ENCODE results near the gene MAPK8IP2. TPM values are rescaled to one million over a fixed set of nuclear protein-coding genes. Genes with fewer than 3 reads are reported as not detected.

Gene MAPK8IP2
- total and polyA plus RNA-seq, 12 donors: 3.9 to 30.1 (median 16.7) TPM

DNA sequence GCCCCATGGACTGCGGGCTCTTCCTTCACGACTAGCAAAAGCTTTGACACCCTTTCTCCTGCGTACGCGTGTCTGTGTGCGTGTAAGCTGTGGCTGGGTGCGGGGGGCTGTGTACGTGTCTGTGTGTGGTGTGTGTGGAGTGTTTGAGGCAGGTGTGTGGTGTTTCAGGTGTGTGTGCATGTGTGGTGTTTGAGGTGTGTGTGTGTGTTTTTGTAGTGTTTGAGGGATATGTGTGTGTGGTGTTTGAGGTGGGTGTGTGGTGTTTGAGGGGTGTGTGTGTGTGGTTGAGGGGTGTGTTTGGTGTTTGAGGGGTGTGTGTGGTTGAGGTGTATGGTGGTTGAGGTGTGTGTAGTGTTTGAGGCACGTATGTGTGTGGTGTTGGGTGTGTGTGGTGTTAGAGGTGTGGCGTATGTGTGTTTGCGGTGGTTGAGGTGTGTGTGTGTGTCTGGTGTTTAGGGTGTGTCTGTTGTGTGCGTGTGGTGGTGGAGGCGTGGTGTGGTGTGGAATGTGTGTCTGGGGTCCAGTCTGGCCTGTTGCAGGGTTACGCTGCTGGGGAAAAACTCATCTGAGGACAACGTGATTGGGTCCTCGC is 28.0 kb downstream of the MAPK8IP2 start:
- Histone ChIP-seq H3K4me1 (replicated peaks in 1 of 2) (peaks cover 9 to 14% of the 10 kb centered on the region in 2 donors), H3K9me3 (replicated peaks in 1 of 3) (no peaks in the 10 kb centered on the region), H3K27me3 (no peaks in the 10 kb centered on the region), H3K27ac (peak overlapping the region in 3 of 5 donors; percentile 51 to 80 (median 69)), H3K4me3 (peak overlapping the region; percentile 41 to 96 (median 57)), H3K36me3 (replicated peaks in 1 of 2) (no peaks in the 10 kb centered on the region)
- WGBS, 4 donors: 33 to 35% (median 33%) methylated on average over 14 to 16 of the region's 16 CpGs
- no peak for DNase-seq
- intact Hi-C loops (cut with DNase I): no loop called here
- TF ChIP-seq, protein P1, sequence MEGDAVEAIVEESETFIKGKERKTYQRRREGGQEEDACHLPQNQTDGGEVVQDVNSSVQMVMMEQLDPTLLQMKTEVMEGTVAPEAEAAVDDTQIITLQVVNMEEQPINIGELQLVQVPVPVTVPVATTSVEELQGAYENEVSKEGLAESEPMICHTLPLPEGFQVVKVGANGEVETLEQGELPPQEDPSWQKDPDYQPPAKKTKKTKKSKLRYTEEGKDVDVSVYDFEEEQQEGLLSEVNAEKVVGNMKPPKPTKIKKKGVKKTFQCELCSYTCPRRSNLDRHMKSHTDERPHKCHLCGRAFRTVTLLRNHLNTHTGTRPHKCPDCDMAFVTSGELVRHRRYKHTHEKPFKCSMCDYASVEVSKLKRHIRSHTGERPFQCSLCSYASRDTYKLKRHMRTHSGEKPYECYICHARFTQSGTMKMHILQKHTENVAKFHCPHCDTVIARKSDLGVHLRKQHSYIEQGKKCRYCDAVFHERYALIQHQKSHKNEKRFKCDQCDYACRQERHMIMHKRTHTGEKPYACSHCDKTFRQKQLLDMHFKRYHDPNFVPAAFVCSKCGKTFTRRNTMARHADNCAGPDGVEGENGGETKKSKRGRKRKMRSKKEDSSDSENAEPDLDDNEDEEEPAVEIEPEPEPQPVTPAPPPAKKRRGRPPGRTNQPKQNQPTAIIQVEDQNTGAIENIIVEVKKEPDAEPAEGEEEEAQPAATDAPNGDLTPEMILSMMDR (IDR thresholded peaks at IDR 0.05): no peak
- TF ChIP-seq POLR2A (IDR thresholded peaks at IDR 0.05): no peak

DNA sequence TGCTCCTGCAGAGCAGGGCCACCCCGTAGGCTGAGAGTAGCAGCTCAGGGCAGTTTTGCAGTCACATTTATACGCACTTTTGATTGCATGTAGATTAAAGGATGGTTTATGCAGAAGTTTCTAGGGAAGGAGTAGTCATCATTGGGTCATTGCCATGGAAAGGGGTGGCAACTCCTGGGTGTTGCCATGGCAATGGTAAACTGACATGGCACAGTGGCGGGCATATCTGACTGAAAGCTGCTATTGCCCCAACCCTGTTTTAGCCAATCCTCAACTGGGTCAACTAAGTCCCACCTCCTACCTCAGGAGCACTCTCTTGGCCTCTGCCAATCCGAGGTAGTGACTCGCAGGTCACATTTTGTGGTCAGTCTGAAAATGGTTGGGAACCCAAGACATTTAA is 29.8 kb downstream of the MAPK8IP2 start:
- intact Hi-C loops (cut with DNase I): no loop called here
- Histone ChIP-seq H3K4me1 (replicated peaks in 1 of 2) (peaks cover 9 to 14% of the 10 kb centered on the region in 2 donors), H3K27me3 (no peaks in the 10 kb centered on the region), H3K4me3 (no peak overlapping the region), H3K36me3 (replicated peaks in 1 of 2) (no peaks in the 10 kb centered on the region), H3K27ac (no peak overlapping the region), H3K9me3 (replicated peaks in 1 of 3) (no peaks in the 10 kb centered on the region)
- DNase-seq: no peak
- TF ChIP-seq, protein P1 (IDR thresholded peaks at IDR 0.05): no peak
- TF ChIP-seq POLR2A (IDR thresholded peaks at IDR 0.05): no peak
- WGBS, 4 donors: 75 to 90% (median 85%) methylated on average over 5 of the region's 5 CpGs

DNA sequence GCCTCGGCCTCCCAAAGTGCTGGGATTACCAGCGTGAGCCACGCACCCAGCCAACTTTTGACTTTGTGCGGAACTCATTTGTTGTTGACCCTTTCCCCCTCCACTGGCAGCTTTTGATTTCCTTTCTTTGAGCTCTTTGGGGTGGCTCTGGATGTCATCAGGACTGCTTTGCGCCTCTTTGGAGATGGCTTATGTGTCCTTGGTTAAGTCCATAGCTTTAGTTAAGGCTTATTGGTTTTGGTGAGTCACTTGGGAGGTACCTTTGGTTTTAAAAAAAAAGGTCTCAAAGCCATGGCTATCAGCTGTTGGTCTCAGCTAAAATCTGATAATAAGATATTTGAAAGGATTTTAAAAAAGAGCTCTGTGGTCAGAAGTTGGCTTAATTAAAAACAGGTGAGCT is 32.5 kb downstream of the MAPK8IP2 start:
- no peak for DNase-seq
- no peak overlapping the region for H3K4me3 ChIP-seq
- H3K4me1 ChIP-seq (replicated peaks in 1 of 2): peaks cover 4 to 9% of the 10 kb centered on the region in 2 donors
- WGBS, 4 donors: 79 to 96% (median 83%) methylated on average over 5 of the region's 5 CpGs
- TF ChIP-seq, protein P1 (IDR thresholded peaks at IDR 0.05): no peak
- no peaks in the 10 kb centered on the region for H3K27me3 ChIP-seq
- H3K27ac ChIP-seq: no peak overlapping the region
- intact Hi-C loops (cut with DNase I): no loop called here
- no peaks in the 10 kb centered on the region for H3K36me3 ChIP-seq (replicated peaks in 1 of 2)
- no peaks in the 10 kb centered on the region for H3K9me3 ChIP-seq (replicated peaks in 1 of 3)

DNA sequence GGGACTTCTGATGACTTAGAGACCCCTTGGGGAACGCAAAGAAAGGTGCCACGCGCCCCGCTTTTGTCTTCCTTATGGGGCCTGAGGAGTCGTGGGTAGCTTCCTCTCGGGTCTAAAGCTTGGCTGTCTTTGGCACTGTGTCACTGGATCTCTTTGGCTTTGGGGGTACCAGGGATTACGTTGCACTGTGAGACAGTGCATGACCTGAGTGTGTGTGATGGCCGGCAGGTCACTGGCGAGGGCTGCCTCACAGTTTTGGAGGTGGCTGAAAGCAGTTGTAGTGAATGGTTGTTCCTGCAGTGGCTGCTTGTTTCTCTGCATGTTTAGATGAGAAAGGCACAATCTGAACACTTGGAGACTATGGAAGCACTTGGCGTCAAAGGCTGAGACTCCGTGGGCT is 33.2 kb downstream of the MAPK8IP2 start:
- Histone ChIP-seq H3K9me3 (replicated peaks in 1 of 3) (no peaks in the 10 kb centered on the region), H3K36me3 (replicated peaks in 1 of 2) (no peaks in the 10 kb centered on the region), H3K27me3 (no peaks in the 10 kb centered on the region), H3K4me1 (replicated peaks in 1 of 2) (peaks cover 0 to 3% of the 10 kb centered on the region in 2 donors), H3K27ac (no peak overlapping the region), H3K4me3 (no peak overlapping the region)
- no peak for DNase-seq
- 84 to 100% (median 90%) methylated on average over 7 to 11 of the region's 11 CpGs for WGBS, 4 donors
- TF ChIP-seq, protein P1 (IDR thresholded peaks at IDR 0.05): no peak
- no peak for TF ChIP-seq POLR2A (IDR thresholded peaks at IDR 0.05)
- intact Hi-C loops (cut with DNase I): no loop called here

All from adrenal gland (tissue), 12 donors.